GM21528 (cell line): ENCODE measurements around the gene SLC16A9.

Source experiments
- ATAC-seq: cut with Tn5 transposase; IDR thresholded peaks from one replicate; pipeline ENCODE4 v1.9.1; 2021; ENCODE audit warnings: mild to moderate bottlenecking, moderate library complexity; ENCODE audit not compliant: unreplicated experiment, low FRiP score

The SLC16A9 gene

GRCh38 chr10:59724098-59724938 is 14.7 kb upstream of the SLC16A9 start:
- ATAC-seq = no peak

GRCh38 chr10:59720377-59720776 is 10.7 kb upstream of the SLC16A9 start:
- ATAC-seq = no peak

- no peak for ATAC-seq
Measured at GRCh38 chr10:59719374-59719773, 9.7 kb upstream of the SLC16A9 start.

GRCh38 chr10:59718257-59718656 is 8.6 kb upstream of the SLC16A9 start:
- no peak for ATAC-seq

- ATAC-seq = no peak
Measured at GRCh38 chr10:59713196-59713821, 3.7 kb upstream of the SLC16A9 start.

GRCh38 chr10:59711871-59712494 is 2.3 kb upstream of the SLC16A9 start:
- no peak for ATAC-seq

GRCh38 chr10:59708816-59709394 is 745 bp downstream of the SLC16A9 start:
- ATAC-seq = no peak

- no peak for ATAC-seq
Measured at GRCh38 chr10:59706851-59707797, 2.5 kb downstream of the SLC16A9 start.

GRCh38 chr10:59705931-59706330 is 3.7 kb downstream of the SLC16A9 start:
- no peak for ATAC-seq

- no peak for ATAC-seq
Measured at GRCh38 chr10:59704630-59705029, 5.0 kb downstream of the SLC16A9 start.

GRCh38 chr10:59702347-59702746 is 7.3 kb downstream of the SLC16A9 start:
- ATAC-seq = no peak

- no peak for ATAC-seq
Measured at GRCh38 chr10:59700709-59701108, 8.9 kb downstream of the SLC16A9 start.

- no peak for ATAC-seq
Measured at GRCh38 chr10:59698326-59698725, 11.3 kb downstream of the SLC16A9 start.

- no peak for ATAC-seq
Measured at GRCh38 chr10:59695637-59696036, 14.0 kb downstream of the SLC16A9 start.

- no peak for ATAC-seq
Measured at GRCh38 chr10:59694936-59695335, 14.7 kb downstream of the SLC16A9 start.

- ATAC-seq = no peak
Measured at GRCh38 chr10:59692113-59692512, 17.5 kb downstream of the SLC16A9 start.

- ATAC-seq = no peak
Measured at GRCh38 chr10:59688921-59689351, 20.7 kb downstream of the SLC16A9 start.

GRCh38 chr10:59687657-59688056 is 22.0 kb downstream of the SLC16A9 start:
- no peak for ATAC-seq

GRCh38 chr10:59684006-59684405 is 25.6 kb downstream of the SLC16A9 start:
- ATAC-seq = no peak
